Cardiac muscle cell (in vitro differentiated cells and primary cell): ENCODE data around the gene B3GALNT2. TPM values are rescaled to one million over a fixed set of nuclear protein-coding genes. Genes with fewer than 3 reads are reported as not detected.

Experiments
- DNase-seq, 2 donors: peaks; one replicate each; pipeline versions ENCODE4 v3.0.0 to v3.0.0-alpha.2; 2010 to 2017; ENCODE audit warnings: low read depth in 1 of 2, low spot score in 1 of 2
- H3K27ac ChIP-seq: fragments of 200-600 bp; sonication (generic); 2 replicates; pipeline ENCODE4 v1.5.1; 2016
- H3K27me3 ChIP-seq: fragments of 200-600 bp; sonication (generic); 2 replicates; pipeline ENCODE4 v1.6.0; 2016; ENCODE audit warnings: control low read depth
- H3K36me3 ChIP-seq: fragments of 200-600 bp; sonication (generic); 2 replicates; pipeline ENCODE4 v1.5.1; 2016; ENCODE audit warnings: control low read depth
- H3K4me1 ChIP-seq: fragments of 200-600 bp; sonication (generic); 2 replicates; pipeline ENCODE4 v1.8.1; 2017; ENCODE audit warnings: low read depth, mild to moderate bottlenecking, mixed run types
- H3K4me3 ChIP-seq: fragments of 200-600 bp; sonication (generic); 2 replicates; pipeline ENCODE4 v1.5.1; 2016; ENCODE audit warnings: mild to moderate bottlenecking
- H3K9me3 ChIP-seq: fragments of 200-600 bp; sonication (generic); 2 replicates; pipeline ENCODE4 v1.5.1; 2017; ENCODE audit warnings: low read depth, mild to moderate bottlenecking, control low read depth
- CTCF ChIP-seq: IDR thresholded peaks from 2 replicates; pipeline ENCODE4 v1.5.1; 2012; ENCODE audit warnings: low read depth, mild to moderate bottlenecking, low read length
- polyA plus RNA-seq: library from polyadenylated mRNA; unstranded; fragments of >200 nt; fragmentation: Nextera tagmentation; extraction: Ambion mirVana; gene quantifications from 2 replicates; pipeline ENCODE4 v1.2.1, GENCODE V29; 2016
- total RNA-seq: library from RNA; depleted of rRNA; stranded (reverse); fragments of >200 nt; gene quantifications from 2 replicates; pipeline ENCODE4 v1.2.3, GENCODE V29; 2016

Gene B3GALNT2
- total and polyA plus RNA-seq, 2 experiments from 2014 or later: 11.4 to 22.4 TPM

GRCh38 chr1:235426680-235427079, 77.6 kb downstream of the B3GALNT2 start:
- no peak for TF ChIP-seq CTCF
- no peak overlapping the region for H3K4me3 ChIP-seq
- no peaks in the 10 kb centered on the region for H3K27me3 ChIP-seq
- no peaks in the 10 kb centered on the region for H3K36me3 ChIP-seq
- H3K4me1 ChIP-seq: no peaks in the 10 kb centered on the region
- no peak overlapping the region for H3K27ac ChIP-seq
- DNase-seq: no peak
- H3K9me3 ChIP-seq: no peaks in the 10 kb centered on the region

DNA sequence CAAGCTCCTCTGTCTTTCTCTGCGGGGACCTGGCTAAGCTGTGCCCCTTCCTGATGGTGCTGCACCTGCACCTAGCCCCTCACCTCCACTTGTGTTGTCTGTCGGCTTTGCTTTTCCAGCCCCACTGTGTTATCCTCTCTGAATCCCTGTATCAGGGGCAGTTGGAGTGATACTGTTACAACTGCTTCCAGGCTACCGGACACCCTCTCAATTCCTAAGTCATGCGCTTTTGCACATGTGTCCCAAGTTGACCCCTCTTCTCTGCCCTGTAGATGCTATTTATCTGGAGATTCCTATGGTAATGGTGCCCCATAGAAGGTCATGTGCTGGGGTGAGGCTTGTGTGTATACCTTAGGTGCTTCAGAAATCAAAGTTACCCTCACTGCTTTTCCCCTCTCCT, 78.1 kb downstream of the B3GALNT2 start:
- Histone ChIP-seq H3K27me3 (no peaks in the 10 kb centered on the region), H3K9me3 (no peaks in the 10 kb centered on the region), H3K4me1 (no peaks in the 10 kb centered on the region), H3K36me3 (no peaks in the 10 kb centered on the region), H3K27ac (peak overlapping the region; percentile 2), H3K4me3 (no peak overlapping the region)
- TF ChIP-seq CTCF: no peak
- no peak for DNase-seq

- Histone ChIP-seq H3K4me1 (no peaks in the 10 kb centered on the region), H3K36me3 (no peaks in the 10 kb centered on the region), H3K27ac (peak overlapping the region; percentile 2), H3K27me3 (no peaks in the 10 kb centered on the region), H3K9me3 (no peaks in the 10 kb centered on the region), H3K4me3 (no peak overlapping the region)
- DNase-seq: no peak
- TF ChIP-seq CTCF: no peak
Measured at GRCh38 chr1:235425357-235425756, 78.9 kb downstream of the B3GALNT2 start.

GRCh38 chr1:235424092-235424491, 80.2 kb downstream of the B3GALNT2 start:
- no peak for DNase-seq
- Histone ChIP-seq H3K9me3 (no peaks in the 10 kb centered on the region), H3K27me3 (no peaks in the 10 kb centered on the region), H3K4me3 (no peak overlapping the region), H3K27ac (no peak overlapping the region), H3K4me1 (no peaks in the 10 kb centered on the region), H3K36me3 (no peaks in the 10 kb centered on the region)
- TF ChIP-seq CTCF: no peak

DNA sequence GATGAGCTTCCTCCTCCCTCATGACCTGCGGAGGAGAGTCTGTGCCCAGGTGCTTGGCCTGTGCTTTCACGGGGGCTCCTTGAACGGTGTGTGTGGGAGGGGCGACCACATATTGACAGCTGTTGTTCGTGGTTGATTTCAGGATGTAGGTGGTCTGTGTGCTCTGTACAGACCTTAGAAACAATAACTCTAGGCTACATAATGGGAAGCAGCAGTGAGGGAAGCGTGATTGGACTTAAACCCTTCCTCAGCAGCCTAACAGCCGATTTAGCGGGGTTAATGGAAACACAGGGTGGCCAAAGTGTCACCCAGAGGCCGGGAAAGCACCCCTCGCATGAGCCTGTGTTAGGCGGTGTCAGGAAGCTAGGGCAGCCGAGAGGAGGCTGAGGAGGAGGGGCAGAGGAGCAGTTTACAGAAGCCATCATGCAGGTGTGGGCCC, 81.0 kb downstream of the B3GALNT2 start:
- H3K27me3 ChIP-seq: no peaks in the 10 kb centered on the region
- H3K4me3 ChIP-seq: no peak overlapping the region
- no peak for DNase-seq
- no peaks in the 10 kb centered on the region for H3K36me3 ChIP-seq
- H3K27ac ChIP-seq: no peak overlapping the region
- no peaks in the 10 kb centered on the region for H3K9me3 ChIP-seq
- no peak for TF ChIP-seq CTCF
- no peaks in the 10 kb centered on the region for H3K4me1 ChIP-seq

GRCh38 chr1:235421751-235422150, 82.5 kb downstream of the B3GALNT2 start:
- H3K36me3 ChIP-seq: no peaks in the 10 kb centered on the region
- no peak overlapping the region for H3K4me3 ChIP-seq
- no peaks in the 10 kb centered on the region for H3K27me3 ChIP-seq
- H3K27ac ChIP-seq: no peak overlapping the region
- no peak for DNase-seq
- H3K9me3 ChIP-seq: no peaks in the 10 kb centered on the region
- H3K4me1 ChIP-seq: no peaks in the 10 kb centered on the region
- no peak for TF ChIP-seq CTCF
